Ramos (cell line): Measurements from ENCODE around the gene DIS3L2.

ENCODE experiments used
- in situ Hi-C: fragments of 300-500 bp; cut with MboI; formaldehyde crosslinking; loops from one replicate; pipeline ENCODE4 v1.14.3; 2022; ENCODE audit warnings: low sequenced_read_pairs; ENCODE audit not compliant: unreplicated experiment

The DIS3L2 gene

GRCh38 chr2:232386490-232386739 lies 424.9 kb downstream of the DIS3L2 start:
- in situ Hi-C loops = no loop called here
